K562 (cell line): ENCODE data around the gene L3HYPDH. TPM values are rescaled to one million over a fixed set of nuclear protein-coding genes. Genes with fewer than 3 reads are reported as not detected.

Experiments used
- ATAC-seq: fragments of 200-7000 bp; cut with Tn5 transposase; 3 replicates; pipeline ENCODE4 v1.9.1; 2020; ENCODE audit warnings: moderate library complexity
- BruUV-seq: library from RNA; stranded (reverse); fragments of 400-500 nt; replicated peaks from 2 replicates; lab custom pipeline; 2021; lab: Mats Ljungman, UMichigan
- CTCF ChIA-PET: fragments of 300-600 bp; formaldehyde crosslinking; extraction: SDS; loops from one replicate; lab custom pipeline; 2021; ENCODE audit warnings: low intra/inter-chr PET ratio; lab: Yijun Ruan, JAX
- POLR2A ChIA-PET: fragments of 300-600, 350-650 bp; sonication (Branson Sonifier 250); formaldehyde crosslinking; extraction: SDS; loops from one replicate; lab custom pipeline; 2021; ENCODE audit warnings: antibody characterized with exemption, inconsistent platforms; lab: Yijun Ruan, JAX
- DNase-seq, 4 experiments: peaks; one replicate each; pipeline versions ENCODE4 v3.0.0 to v3.0.0-alpha.2; 2011 to 2018; ENCODE audit warnings: low spot score in 3 of 4, mixed read lengths in 3 of 4; ENCODE audit errors: extremely low read depth in 1 of 4
- FAIRE-seq: peaks from 2 replicates; lab custom pipeline; 2011; peaks lifted over from hg19 to GRCh38; lab: Jason Lieb, UNC
- H2AFZ ChIP-seq: 2 replicates; pipeline ENCODE4 v1.6.0; 2011; ENCODE audit warnings: low read depth, low read length, control low read depth, inconsistent platforms
- H3K27ac ChIP-seq: fragments of 200-600 bp; 3 replicates; pipeline ENCODE4 v1.8.0; 2011; ENCODE audit warnings: low read depth, mild to moderate bottlenecking, control low read depth, inconsistent platforms, low read length, moderate library complexity, mixed read lengths; ENCODE audit errors: extremely low read depth
- H3K27me3 ChIP-seq, 2 experiments: fragments of 300-600 bp in 1 of 2; 2 replicates in 1 of 2; 3 replicates in 1 of 2; pipeline versions ENCODE4 v1.6.0 to v1.8.0; 2011; ENCODE audit warnings: inconsistent platforms in 2 of 2, low read length in 2 of 2, mild to moderate bottlenecking in 1 of 2, mixed read lengths in 1 of 2, moderate library complexity in 1 of 2; ENCODE audit not compliant: control insufficient read depth in 2 of 2, insufficient read depth in 2 of 2
- H3K36me3 ChIP-seq: fragments of 300-600 bp; 3 replicates; pipeline ENCODE4 v1.8.0; 2011; ENCODE audit warnings: mild to moderate bottlenecking, low read length, inconsistent platforms; ENCODE audit not compliant: control insufficient read depth, insufficient read depth
- H3K4me1 ChIP-seq, 2 experiments: fragments of 200-600 bp in 1 of 2; replicated peaks in 1 of 2; 2 replicates in 1 of 2; 3 replicates in 1 of 2; pipeline versions ENCODE4 v1.5.1 to v1.8.0; 2011; ENCODE audit warnings: inconsistent platforms in 2 of 2, low read length in 2 of 2, mild to moderate bottlenecking in 1 of 2, mixed read lengths in 1 of 2, moderate library complexity in 1 of 2; ENCODE audit not compliant: control insufficient read depth in 2 of 2, insufficient read depth in 2 of 2
- H3K4me2 ChIP-seq: 2 replicates; pipeline ENCODE4 v1.6.1; 2011; ENCODE audit warnings: low read length, control low read depth, inconsistent platforms, mixed read lengths; ENCODE audit not compliant: insufficient read depth
- H3K4me3 ChIP-seq: fragments of 200-600 bp; sonication (generic), shearing (Covaris generic); 2 replicates; pipeline ENCODE4 v1.5.1; 2016; ENCODE audit warnings: control low read depth, inconsistent platforms
- H3K79me2 ChIP-seq: fragments of 200-600 bp; 3 replicates; pipeline ENCODE4 v1.8.0; 2011; ENCODE audit warnings: low read length, inconsistent platforms; ENCODE audit not compliant: control insufficient read depth, insufficient read depth
- H3K9ac ChIP-seq, 2 experiments: 2 replicates each; pipeline versions ENCODE4 v1.6.0 to v1.6.1; 2011; ENCODE audit warnings: low read depth in 2 of 2, low read length in 2 of 2, control low read depth in 1 of 2, inconsistent platforms in 1 of 2, mild to moderate bottlenecking in 1 of 2, mixed read lengths in 1 of 2; ENCODE audit not compliant: insufficient read depth in 1 of 2
- H3K9me1 ChIP-seq: one replicate; pipeline ENCODE4 v1.6.0; 2011; ENCODE audit warnings: inconsistent platforms, mild to moderate bottlenecking, low read length, moderate library complexity; ENCODE audit not compliant: control insufficient read depth, insufficient read depth
- H3K9me3 ChIP-seq: replicated peaks from 2 replicates; pipeline ENCODE4 v1.5.1; 2011; ENCODE audit warnings: low read depth, low read length, inconsistent platforms; ENCODE audit not compliant: control insufficient read depth, insufficient read depth
- H4K20me1 ChIP-seq: replicated peaks from 2 replicates; pipeline ENCODE4 v1.6.1; 2011; ENCODE audit warnings: low read length, inconsistent platforms, mixed read lengths; ENCODE audit not compliant: control insufficient read depth, insufficient read depth
- BCOR ChIP-seq: fragments of 450-650 bp; IDR thresholded peaks from 2 replicates; pipeline ENCODE4 v1.6.1; 2016
- CHD1 ChIP-seq: fragments of 200-600 bp; sonication (generic); IDR thresholded peaks from one replicate; pipeline ENCODE4 v1.6.1; 2012; ENCODE audit warnings: mild to moderate bottlenecking, moderate library complexity, low read length, inconsistent platforms
- HNRNPK ChIP-seq: fragments of 200-400 bp; formaldehyde crosslinking; IDR thresholded peaks from one replicate; pipeline ENCODE4 v1.6.1; 2018; ENCODE audit warnings: mild to moderate bottlenecking, low read depth, low read length; ENCODE audit not compliant: poor library complexity, severe bottlenecking
- MAZ ChIP-seq, 2 experiments: fragments of 450-650 bp in 1 of 2; sonication (generic) in 1 of 2; formaldehyde crosslinking; IDR thresholded peaks in 1 of 2; conservative IDR thresholded peaks in 1 of 2; 2 replicates each; pipeline versions ENCODE4 v1.4.0 to v1.5.0; 2020; ENCODE audit warnings: mild to moderate bottlenecking in 1 of 2, missing genetic modification reagents in 1 of 2
- SAP30 ChIP-seq: fragments of 200-600 bp; sonication (generic); IDR thresholded peaks from 2 replicates; pipeline ENCODE4 v1.6.1; 2012; ENCODE audit warnings: borderline replicate concordance, low read depth, mild to moderate bottlenecking, moderate library complexity, low read length, control low read depth, inconsistent platforms; ENCODE audit not compliant: insufficient read depth, poor library complexity, severe bottlenecking
- SPI1 ChIP-seq: IDR thresholded peaks from 2 replicates; pipeline ENCODE4 v1.6.1; 2011; ENCODE audit warnings: low read depth, low read length, control low read depth, borderline replicate concordance
- STAT5A ChIP-seq: IDR thresholded peaks from 2 replicates; pipeline ENCODE4 v1.6.1; 2012; ENCODE audit warnings: low read length, inconsistent platforms, borderline replicate concordance
- TAF15 ChIP-seq: fragments of 200-400 bp; formaldehyde crosslinking; IDR thresholded peaks from 2 replicates; pipeline ENCODE4 v1.6.1; 2017; ENCODE audit warnings: mild to moderate bottlenecking, low read depth, low read length, moderate library complexity
- TEAD1 ChIP-seq, 2 experiments: fragments of 450-650 bp in 1 of 2; sonication (generic) in 1 of 2; formaldehyde crosslinking; IDR thresholded peaks; 2 replicates each; pipeline versions ENCODE4 v1.4.0 to v1.8.0; 2020 to 2022; ENCODE audit warnings: mild to moderate bottlenecking in 2 of 2, missing genetic modification reagents in 1 of 2
- TRIM24 ChIP-seq, 2 experiments: fragments of 450-650 bp; IDR thresholded peaks; 2 replicates each; pipeline ENCODE4 v1.6.1; 2016
- ZBTB8A ChIP-seq: fragments of 450-650 bp; IDR thresholded peaks from 2 replicates; pipeline ENCODE4 v1.6.1; 2018; ENCODE audit warnings: mild to moderate bottlenecking, moderate library complexity; ENCODE audit not compliant: partially characterized antibody
- WGBS: fragments of 100-300 bp; shearing (Covaris generic); methylation state at CpG from one replicate; pipeline ENCODE4 v1.1.6; 2016; ENCODE audit warnings: low coverage, mixed read lengths; ENCODE audit not compliant: insufficient coverage; ENCODE audit errors: missing lambda C conversion rate; 5-methylcytosine and 5-hydroxymethylcytosine counted together
- in situ Hi-C: fragments of 300-500 bp; cut with MboI; formaldehyde crosslinking; loops from 4 replicates; pipeline ENCODE4 v1.15.0; 2018; ENCODE audit warnings: inconsistent platforms, mixed read lengths
- intact Hi-C: fragments of 100-400 bp; cut with micrococcal nuclease; formaldehyde crosslinking; loops from 2 replicates; pipeline ENCODE4 v1.14.2; 2022
- polyA plus RNA-seq, 8 experiments: library from polyadenylated mRNA; depleted of rRNA in 4 of 8; stranded (reverse) in 5 of 8; unstranded in 3 of 8; fragments of >200 nt; fragmentation: Nextera tagmentation in 2 of 8; fragmentation: Illumina TruSeq in 1 of 8; extraction: Ambion mirVana in 2 of 8; extraction: Trizol in 1 of 8; gene quantifications; 2 replicates each; pipeline versions ENCODE4 v1.2.1 to v1.2.3, GENCODE V29; 2011 to 2014; ENCODE audit warnings: inconsistent platforms in 1 of 8, missing spikeins in 1 of 8
- total RNA-seq, 7 experiments: library from RNA; depleted of rRNA in 6 of 7; stranded (reverse); fragments of >200 nt in 6 of 7; fragmentation: Illumina TruSeq in 2 of 7; extraction: Trizol in 2 of 7; gene quantifications; 2 replicates each; pipeline versions ENCODE4 v1.2.1 to v1.2.3, GENCODE V29; 2011 to 2021; ENCODE audit warnings: low replicate concordance in 1 of 7
- TF ChIP-seq, protein P1 (sequence below): sonication (generic); formaldehyde crosslinking; IDR thresholded peaks from 2 replicates; pipeline ENCODE4 v1.8.1; 2022; ENCODE audit warnings: missing genetic modification reagents
- TF ChIP-seq, protein P2 (sequence below), 3 experiments: IDR thresholded peaks in 2 of 3; conservative IDR thresholded peaks in 1 of 3; 2 replicates each; pipeline ENCODE4 v1.5.1; 2011 to 2012; ENCODE audit warnings: low read length in 3 of 3, mild to moderate bottlenecking in 3 of 3, control low read depth in 2 of 3, improper control_type of control experiment in 1 of 3, inconsistent platforms in 1 of 3, low read depth in 1 of 3, mixed read lengths in 1 of 3, moderate library complexity in 1 of 3; ENCODE audit not compliant: insufficient read depth in 2 of 3

L3HYPDH gene
- total and polyA plus RNA-seq, 9 of the 15 experiments (the other 6 are each of a cell fraction or from before 2014, with no cell fraction given): 12.8 to 36.5 (median 19.3) TPM

DNA sequence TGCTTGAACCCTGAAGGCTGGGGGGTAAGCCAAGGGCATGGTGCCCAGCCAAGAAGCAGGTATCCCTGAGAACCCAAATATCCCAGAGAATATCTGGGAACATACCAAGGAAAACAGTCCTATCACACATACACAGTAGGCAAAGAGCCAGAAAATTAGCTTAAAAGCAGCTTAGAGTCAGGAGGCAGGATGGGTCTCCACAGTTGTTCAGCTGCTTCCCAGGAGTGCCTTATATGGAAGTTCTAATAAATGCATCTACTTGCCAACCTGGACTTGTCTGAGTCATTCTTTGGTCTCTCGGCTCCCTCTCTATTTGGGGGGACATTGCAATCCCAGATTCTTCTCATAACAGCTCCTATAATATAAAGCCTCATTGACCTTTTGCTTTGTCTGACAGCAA lies 10.0 kb downstream of the L3HYPDH start:
- Histone ChIP-seq H3K79me2 (peaks cover 2% of the 10 kb centered on the region; the same call in 1 of the 3 replicates), H3K4me3 (no peak overlapping the region), H3K36me3 (peaks cover 69% of the 10 kb centered on the region), H2AFZ (no peak overlapping the region), H3K9ac (no peak overlapping the region), H4K20me1 (no peaks in the 10 kb centered on the region), H3K9me1 (no peaks in the 10 kb centered on the region), H3K4me2 (no peak overlapping the region), H3K27me3 (no peaks in the 10 kb centered on the region), H3K4me1 (no peaks in the 10 kb centered on the region), H3K27ac (no peak overlapping the region), H3K9me3 (no peaks in the 10 kb centered on the region)
- DNase-seq (no peak), ATAC-seq (no peak), FAIRE-seq (no peak)
- intact Hi-C loops (no loop called here), in situ Hi-C loops (no loop called here)
- BruUV-seq: no TSS peak
- 86% methylated on average over 1 of the region's 1 CpG for WGBS
- TF ChIP-seq ZBTB8A: no peak
- TF ChIP-seq, protein P1, sequence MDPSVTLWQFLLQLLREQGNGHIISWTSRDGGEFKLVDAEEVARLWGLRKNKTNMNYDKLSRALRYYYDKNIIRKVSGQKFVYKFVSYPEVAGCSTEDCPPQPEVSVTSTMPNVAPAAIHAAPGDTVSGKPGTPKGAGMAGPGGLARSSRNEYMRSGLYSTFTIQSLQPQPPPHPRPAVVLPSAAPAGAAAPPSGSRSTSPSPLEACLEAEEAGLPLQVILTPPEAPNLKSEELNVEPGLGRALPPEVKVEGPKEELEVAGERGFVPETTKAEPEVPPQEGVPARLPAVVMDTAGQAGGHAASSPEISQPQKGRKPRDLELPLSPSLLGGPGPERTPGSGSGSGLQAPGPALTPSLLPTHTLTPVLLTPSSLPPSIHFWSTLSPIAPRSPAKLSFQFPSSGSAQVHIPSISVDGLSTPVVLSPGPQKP (CRISPR knock-in tag): no peak
- no peak for TF ChIP-seq HNRNPK
- no peak for TF ChIP-seq STAT5A
- no peak for TF ChIP-seq TAF15
- no peak for TF ChIP-seq MAZ (CRISPR knock-in tag; conservative IDR thresholded peaks at IDR 0.05 in 1 of 2, IDR thresholded peaks at IDR 0.05 in 1 of 2)
- no peak for TF ChIP-seq CHD1
- TF ChIP-seq, protein P2, sequence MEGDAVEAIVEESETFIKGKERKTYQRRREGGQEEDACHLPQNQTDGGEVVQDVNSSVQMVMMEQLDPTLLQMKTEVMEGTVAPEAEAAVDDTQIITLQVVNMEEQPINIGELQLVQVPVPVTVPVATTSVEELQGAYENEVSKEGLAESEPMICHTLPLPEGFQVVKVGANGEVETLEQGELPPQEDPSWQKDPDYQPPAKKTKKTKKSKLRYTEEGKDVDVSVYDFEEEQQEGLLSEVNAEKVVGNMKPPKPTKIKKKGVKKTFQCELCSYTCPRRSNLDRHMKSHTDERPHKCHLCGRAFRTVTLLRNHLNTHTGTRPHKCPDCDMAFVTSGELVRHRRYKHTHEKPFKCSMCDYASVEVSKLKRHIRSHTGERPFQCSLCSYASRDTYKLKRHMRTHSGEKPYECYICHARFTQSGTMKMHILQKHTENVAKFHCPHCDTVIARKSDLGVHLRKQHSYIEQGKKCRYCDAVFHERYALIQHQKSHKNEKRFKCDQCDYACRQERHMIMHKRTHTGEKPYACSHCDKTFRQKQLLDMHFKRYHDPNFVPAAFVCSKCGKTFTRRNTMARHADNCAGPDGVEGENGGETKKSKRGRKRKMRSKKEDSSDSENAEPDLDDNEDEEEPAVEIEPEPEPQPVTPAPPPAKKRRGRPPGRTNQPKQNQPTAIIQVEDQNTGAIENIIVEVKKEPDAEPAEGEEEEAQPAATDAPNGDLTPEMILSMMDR (IDR thresholded peaks at IDR 0.05 in 2 of 3, conservative IDR thresholded peaks at IDR 0.05 in 1 of 3; ENCODE audit: insufficient read depth in 2 of 3, low read depth in 1 of 3, low read length in 3 of 3): no peak
- no peak for TF ChIP-seq SAP30
- no peak for TF ChIP-seq TRIM24 (IDR thresholded peaks at IDR 0.05)
- no peak for TF ChIP-seq SPI1
- TF ChIP-seq TEAD1 (CRISPR knock-in tag; IDR thresholded peaks at IDR 0.05): no peak
- no peak for TF ChIP-seq BCOR
- ChIA-PET POLR2A (interaction anchor here (0.9 kb wide), 1 partner anchor 10 kb away, joined by 4 read pairs; the partner anchor contains the start of genes JKAMP and L3HYPDH), CTCF (no interaction called here)
